Sigmoid colon (tissue), 7 donors: Measurements from ENCODE around the gene NUFIP1. TPM values are rescaled to one million over a fixed set of nuclear protein-coding genes. Genes with fewer than 3 reads are reported as not detected.

Experiments used
- DNase-seq: peaks from one replicate; pipeline ENCODE4 v3.0.0-alpha.2; 2019
- H3K27ac ChIP-seq, 4 donors: fragments of 200-600 bp; sonication (generic); one replicate each; pipeline ENCODE4 v1.5.1; 2016 to 2019; ENCODE audit warnings: mild to moderate bottlenecking in 1 of 4
- H3K27me3 ChIP-seq, 3 donors: fragments of 200-600 bp; sonication (generic); one replicate each; pipeline ENCODE4 v1.5.1; 2019; ENCODE audit warnings: mild to moderate bottlenecking in 1 of 3
- H3K36me3 ChIP-seq, 4 donors: fragments of 200-600 bp; sonication (generic); one replicate each; pipeline ENCODE4 v1.5.1; 2016 to 2019
- H3K4me1 ChIP-seq, 4 donors: fragments of 200-600 bp; sonication (generic); one replicate each; pipeline ENCODE4 v1.5.1; 2017 to 2019
- H3K4me3 ChIP-seq, 4 donors: fragments of 200-600 bp; sonication (generic); one replicate each; pipeline ENCODE4 v1.5.1; 2017 to 2019; ENCODE audit warnings: mild to moderate bottlenecking in 2 of 4, moderate library complexity in 1 of 4
- H3K9me3 ChIP-seq, 4 donors: fragments of 200-600 bp in 3 of 4; sonication (generic) in 3 of 4; one replicate each; pipeline versions ENCODE4 v1.5.1 to v1.6.1; 2013 to 2019
- CTCF ChIP-seq, 4 experiments: fragments of 450-650 bp in 3 of 4; fragments of 200-600 bp in 1 of 4; IDR thresholded peaks; one replicate each; pipeline ENCODE4 v1.5.1; 2016 to 2019; ENCODE audit warnings: antibody characterized with exemption in 4 of 4, mild to moderate bottlenecking in 3 of 4, moderate library complexity in 2 of 4
- EP300 ChIP-seq, 4 donors: sonication (generic); formaldehyde crosslinking; IDR thresholded peaks; one replicate each; pipeline ENCODE4 v1.6.1; 2017; ENCODE audit warnings: antibody characterized with exemption in 4 of 4
- POLR2A ChIP-seq, 2 donors: fragments of 450-650 bp; IDR thresholded peaks; one replicate each; pipeline ENCODE4 v1.6.1; 2016; ENCODE audit warnings: antibody characterized with exemption in 2 of 2, mild to moderate bottlenecking in 2 of 2, moderate library complexity in 2 of 2
- POLR2AphosphoS5 ChIP-seq, 4 donors: sonication (generic); formaldehyde crosslinking; IDR thresholded peaks; one replicate each; pipeline ENCODE4 v1.6.1; 2017; ENCODE audit warnings: antibody characterized with exemption in 4 of 4
- WGBS, 2 donors: extraction: QIAGEN DNeasy Blood & Tissue Kit; methylation state at CpG; one replicate each; pipeline ENCODE4 v1.1.7; 2013; 5-methylcytosine and 5-hydroxymethylcytosine counted together
- intact Hi-C: fragments of 100-400 bp; cut with DNase I; formaldehyde crosslinking; loops from one replicate; pipeline ENCODE4 v1.15.1; 2023
- polyA plus RNA-seq, 3 donors: library from polyadenylated mRNA; stranded (reverse); fragments of 200-250 nt; gene quantifications; one replicate each; pipeline ENCODE4 v1.2.3, GENCODE V29; 2013
- total RNA-seq, 4 donors: library from RNA; depleted of rRNA; stranded (reverse); fragments of >200 nt; gene quantifications; one replicate each; pipeline ENCODE4 v1.1.0, GENCODE V29; 2016
- donor health status: healthy with polysubstance abuse.
- donor health status: Bipolar disorder and iron deficiency.
- donor health status: healthy.

The NUFIP1 gene
- total and polyA plus RNA-seq, 7 donors, result 1.6 to 3.5 (median 2.7) TPM

- TF ChIP-seq EP300 (IDR thresholded peaks at IDR 0.05) (no peak), POLR2A (IDR thresholded peaks at IDR 0.05) (no peak), POLR2AphosphoS5 (IDR thresholded peaks at IDR 0.05) (no peak), CTCF (IDR thresholded peaks at IDR 0.05) (no peak)
- no peaks in the 10 kb centered on the region for H3K36me3 ChIP-seq
- no peak for DNase-seq
- no peak overlapping the region for H3K4me3 ChIP-seq
- H3K4me1 ChIP-seq, result peaks cover 0 to 4% (median 0%) of the 10 kb centered on the region in 4 donors
- WGBS, 2 donors, result 86 to 88% methylated on average over 7 of the region's 7 CpGs
- no peaks in the 10 kb centered on the region for H3K27me3 ChIP-seq
- H3K9me3 ChIP-seq, result no peaks in the 10 kb centered on the region
- intact Hi-C loops, result no loop called here
- H3K27ac ChIP-seq, result no peak overlapping the region
These were observed 58.2 kb downstream of the NUFIP1 start for GRCh38 chr13:44930963-44931623.

- no peaks in the 10 kb centered on the region for H3K9me3 ChIP-seq
- no peak for DNase-seq
- no peaks in the 10 kb centered on the region for H3K36me3 ChIP-seq
- H3K4me3 ChIP-seq, result no peak overlapping the region
- intact Hi-C loops, result no loop called here
- TF ChIP-seq EP300 (IDR thresholded peaks at IDR 0.05), result no peak
- no peak for TF ChIP-seq POLR2A (IDR thresholded peaks at IDR 0.05)
- no peak for TF ChIP-seq POLR2AphosphoS5 (IDR thresholded peaks at IDR 0.05)
- TF ChIP-seq CTCF (IDR thresholded peaks at IDR 0.05), result no peak
- H3K27me3 ChIP-seq, result no peaks in the 10 kb centered on the region
- H3K27ac ChIP-seq, result no peak overlapping the region
- peaks cover 0 to 4% (median 0%) of the 10 kb centered on the region in 4 donors for H3K4me1 ChIP-seq
- WGBS, 2 donors, result 88 to 91% methylated on average over 3 of the region's 3 CpGs
These were observed 59.0 kb downstream of the NUFIP1 start for GRCh38 chr13:44930280-44930679.

- 50 to 78% methylated on average over 3 of the region's 3 CpGs for WGBS, 2 donors
- H3K36me3 ChIP-seq, result no peaks in the 10 kb centered on the region
- no peak for DNase-seq
- peaks cover 0 to 4% (median 0%) of the 10 kb centered on the region in 4 donors for H3K4me1 ChIP-seq
- intact Hi-C loops, result no loop called here
- H3K9me3 ChIP-seq, result no peaks in the 10 kb centered on the region
- no peak for TF ChIP-seq EP300 (IDR thresholded peaks at IDR 0.05)
- no peak for TF ChIP-seq POLR2AphosphoS5 (IDR thresholded peaks at IDR 0.05)
- no peak for TF ChIP-seq CTCF (IDR thresholded peaks at IDR 0.05)
- no peak for TF ChIP-seq POLR2A (IDR thresholded peaks at IDR 0.05)
- no peak overlapping the region for H3K27ac ChIP-seq
- H3K4me3 ChIP-seq, result no peak overlapping the region
- H3K27me3 ChIP-seq, result no peaks in the 10 kb centered on the region
These were observed 59.6 kb downstream of the NUFIP1 start for GRCh38 chr13:44929692-44930091.

GRCh38 chr13:44927968-44928367 is 61.3 kb downstream of the NUFIP1 start:
- Histone ChIP-seq H3K27ac (no peak overlapping the region), H3K4me1 (peaks cover 0 to 9% (median 2%) of the 10 kb centered on the region in 4 donors), H3K9me3 (no peaks in the 10 kb centered on the region), H3K27me3 (no peaks in the 10 kb centered on the region), H3K4me3 (no peak overlapping the region), H3K36me3 (no peaks in the 10 kb centered on the region)
- 76 to 77% methylated on average over 4 of the region's 4 CpGs for WGBS, 2 donors
- no peak for DNase-seq
- intact Hi-C loops, result no loop called here
- TF ChIP-seq CTCF (IDR thresholded peaks at IDR 0.05), result no peak
- TF ChIP-seq POLR2A (IDR thresholded peaks at IDR 0.05), result no peak
- no peak for TF ChIP-seq EP300 (IDR thresholded peaks at IDR 0.05)
- no peak for TF ChIP-seq POLR2AphosphoS5 (IDR thresholded peaks at IDR 0.05)
